H1 (cell line): ENCODE measurements around the gene ERG28. TPM values are rescaled to one million over a fixed set of nuclear protein-coding genes. Genes with fewer than 3 reads are reported as not detected.

Experiments used
- ASH2L ChIP-seq: fragments of 200-600, 300-600 bp; sonication (generic); IDR thresholded peaks from one replicate; pipeline ENCODE4 v1.7.1; 2017; ENCODE audit warnings: low read length
- ATF3 ChIP-seq: IDR thresholded peaks from 2 replicates; pipeline ENCODE4 v1.6.1; 2011; ENCODE audit warnings: low read depth, mild to moderate bottlenecking, low read length; ENCODE audit not compliant: insufficient read depth
- BACH1 ChIP-seq: IDR thresholded peaks from 2 replicates; pipeline ENCODE4 v1.6.1; 2012; ENCODE audit warnings: low read length, improper control_type of control experiment
- BRCA1 ChIP-seq: IDR thresholded peaks from 2 replicates; pipeline ENCODE4 v1.6.1; 2012; ENCODE audit warnings: low read depth, low read length, improper control_type of control experiment
- CBX8 ChIP-seq: fragments of 300-800, 300-1000 bp; sonication (generic); IDR thresholded peaks from 2 replicates; pipeline ENCODE4 v1.7.1; 2016; ENCODE audit warnings: low read depth, low read length, borderline replicate concordance
- CEBPB ChIP-seq: IDR thresholded peaks from 2 replicates; pipeline ENCODE4 v1.6.1; 2012; ENCODE audit warnings: low read depth, low read length
- CREB1 ChIP-seq: IDR thresholded peaks from 2 replicates; pipeline ENCODE4 v1.6.1; 2012; ENCODE audit warnings: inconsistent platforms
- CTCF ChIP-seq, 3 experiments: IDR thresholded peaks; 1 replicate in 2 of 3; 2 replicates in 1 of 3; pipeline versions ENCODE4 v1.5.1 to v1.6.1; 2011; ENCODE audit warnings: low read length in 3 of 3, mild to moderate bottlenecking in 3 of 3, inconsistent platforms in 2 of 3, low read depth in 1 of 3, moderate library complexity in 1 of 3; ENCODE audit not compliant: insufficient read depth in 1 of 3; ENCODE audit errors: control extremely low read depth in 1 of 3
- EP300 ChIP-seq, 2 experiments: IDR thresholded peaks; 1 replicate in 1 of 2; 2 replicates in 1 of 2; pipeline ENCODE4 v1.6.1; 2011 to 2012; ENCODE audit warnings: low read depth in 2 of 2, low read length in 2 of 2, mild to moderate bottlenecking in 2 of 2, borderline replicate concordance in 1 of 2, inconsistent platforms in 1 of 2, moderate library complexity in 1 of 2
- FOSL1 ChIP-seq: IDR thresholded peaks from 2 replicates; pipeline ENCODE4 v1.6.1; 2011; ENCODE audit warnings: mild to moderate bottlenecking, low read depth, low read length, moderate library complexity; ENCODE audit not compliant: insufficient read depth
- GTF2F1 ChIP-seq: IDR thresholded peaks from 2 replicates; pipeline ENCODE4 v1.6.1; 2012; ENCODE audit warnings: low read depth, low read length, improper control_type of control experiment, borderline replicate concordance
- HDAC2 ChIP-seq, 2 experiments: fragments of 300-600 bp in 1 of 2; sonication (generic) in 1 of 2; IDR thresholded peaks; 2 replicates each; pipeline ENCODE4 v1.6.1; 2011 to 2012; ENCODE audit warnings: low read depth in 2 of 2, low read length in 2 of 2, mild to moderate bottlenecking in 2 of 2, moderate library complexity in 2 of 2, borderline replicate concordance in 1 of 2, inconsistent platforms in 1 of 2
- MAX ChIP-seq: IDR thresholded peaks from 2 replicates; pipeline ENCODE4 v1.6.1; 2012; ENCODE audit warnings: inconsistent platforms
- NANOG ChIP-seq: IDR thresholded peaks from 2 replicates; pipeline ENCODE4 v1.6.1; 2011; ENCODE audit warnings: low read length, low read depth, mild to moderate bottlenecking, inconsistent platforms; ENCODE audit not compliant: insufficient read depth, poor library complexity, severe bottlenecking
- POLR2AphosphoS5 ChIP-seq: IDR thresholded peaks from 2 replicates; pipeline ENCODE4 v1.6.1; 2011; ENCODE audit warnings: low read depth, low read length
- POU5F1 ChIP-seq: IDR thresholded peaks from 2 replicates; pipeline ENCODE4 v1.6.1; 2011; ENCODE audit warnings: low read depth, mild to moderate bottlenecking, low read length, moderate library complexity
- RFX5 ChIP-seq: IDR thresholded peaks from 2 replicates; pipeline ENCODE4 v1.6.1; 2011; ENCODE audit warnings: low read depth, low read length, improper control_type of control experiment, borderline replicate concordance
- RNF2 ChIP-seq: fragments of 200-900, 300-1000 bp; sonication (generic); IDR thresholded peaks from 2 replicates; pipeline ENCODE4 v1.7.1; 2016; ENCODE audit warnings: borderline replicate concordance, low read depth, mild to moderate bottlenecking, antibody characterized with exemption, low read length; ENCODE audit not compliant: poor library complexity, severe bottlenecking; ENCODE audit errors: missing control alignments
- TBP ChIP-seq: IDR thresholded peaks from 2 replicates; pipeline ENCODE4 v1.6.1; 2011; ENCODE audit warnings: low read depth, low read length, improper control_type of control experiment
- TCF12 ChIP-seq: IDR thresholded peaks from 2 replicates; pipeline ENCODE4 v1.6.1; 2011; ENCODE audit warnings: low read depth, mild to moderate bottlenecking, low read length
- polyA plus RNA-seq, 7 experiments: library from polyadenylated mRNA; depleted of rRNA in 3 of 7; stranded (reverse) in 5 of 7; unstranded in 2 of 7; fragments of >200 nt in 5 of 7; fragments of 200-250 nt in 2 of 7; gene quantifications; 1 replicate in 5 of 7; 2 replicates in 1 of 7; 4 replicates in 1 of 7; pipeline versions ENCODE4 v1.2.1 to v1.2.3, GENCODE V29; 2011 to 2013; ENCODE audit warnings: missing spikeins in 2 of 7, mixed read lengths in 2 of 7
- total RNA-seq: library from RNA; stranded (reverse); fragmentation: NEBNext Ultra II Directional; extraction: Animal tissue kit (Norgen Biotek cat#: 25700); gene quantifications from 2 replicates; pipeline ENCODE4 v1.2.1, GENCODE V29; 2021
- TF ChIP-seq, protein P1 (sequence below): IDR thresholded peaks from 2 replicates; pipeline ENCODE4 v1.6.1; 2012; ENCODE audit warnings: low read length, inconsistent platforms

The ERG28 gene
- total and polyA plus RNA-seq, 2 of the 8 experiments (the other 6 are each of a cell fraction or from before 2014, with no cell fraction given): 32.6 to 56.7 TPM

- TF ChIP-seq CEBPB (no peak), RFX5 (no peak), FOSL1 (no peak), POU5F1 (no peak), ATF3 (no peak), CBX8 (no peak), MAX (no peak), GTF2F1 (no peak), EP300 (IDR thresholded peaks at IDR 0.05; ENCODE audit: borderline replicate concordance in 1 of 2, low read depth in 2 of 2, low read length in 2 of 2) (peak in 1 of 2 experiments; percentile 80; a peak in 2 of 3 replicates), ASH2L (peak; percentile 94), HDAC2 (IDR thresholded peaks at IDR 0.05; ENCODE audit: borderline replicate concordance in 1 of 2, low read depth in 2 of 2, low read length in 2 of 2) (no peak), CREB1 (no peak), BACH1 (no peak), RNF2 (no peak), POLR2AphosphoS5 (no peak), BRCA1 (no peak), TCF12 (no peak), NANOG (no peak), TBP (no peak), CTCF (IDR thresholded peaks at IDR 0.05; ENCODE audit: control extremely low read depth in 1 of 3, insufficient read depth in 1 of 3, low read depth in 1 of 3, low read length in 3 of 3) (no peak)
- TF ChIP-seq, protein P1, sequence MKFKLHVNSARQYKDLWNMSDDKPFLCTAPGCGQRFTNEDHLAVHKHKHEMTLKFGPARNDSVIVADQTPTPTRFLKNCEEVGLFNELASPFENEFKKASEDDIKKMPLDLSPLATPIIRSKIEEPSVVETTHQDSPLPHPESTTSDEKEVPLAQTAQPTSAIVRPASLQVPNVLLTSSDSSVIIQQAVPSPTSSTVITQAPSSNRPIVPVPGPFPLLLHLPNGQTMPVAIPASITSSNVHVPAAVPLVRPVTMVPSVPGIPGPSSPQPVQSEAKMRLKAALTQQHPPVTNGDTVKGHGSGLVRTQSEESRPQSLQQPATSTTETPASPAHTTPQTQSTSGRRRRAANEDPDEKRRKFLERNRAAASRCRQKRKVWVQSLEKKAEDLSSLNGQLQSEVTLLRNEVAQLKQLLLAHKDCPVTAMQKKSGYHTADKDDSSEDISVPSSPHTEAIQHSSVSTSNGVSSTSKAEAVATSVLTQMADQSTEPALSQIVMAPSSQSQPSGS: no peak
These were observed 29.2 kb downstream of the ERG28 start (continued) for GRCh38 chr14:75631453-75631831.
